ENCODE measurements around the gene EFCAB12. TPM values are rescaled to one million over a fixed set of nuclear protein-coding genes. Genes with fewer than 3 reads are reported as not detected.

Gene EFCAB12
- 0.06 TPM in 1 of 2 replicates, not detected in the other for total RNA-seq (2014; rRNA removed; shearing (Covaris generic))

DNA sequence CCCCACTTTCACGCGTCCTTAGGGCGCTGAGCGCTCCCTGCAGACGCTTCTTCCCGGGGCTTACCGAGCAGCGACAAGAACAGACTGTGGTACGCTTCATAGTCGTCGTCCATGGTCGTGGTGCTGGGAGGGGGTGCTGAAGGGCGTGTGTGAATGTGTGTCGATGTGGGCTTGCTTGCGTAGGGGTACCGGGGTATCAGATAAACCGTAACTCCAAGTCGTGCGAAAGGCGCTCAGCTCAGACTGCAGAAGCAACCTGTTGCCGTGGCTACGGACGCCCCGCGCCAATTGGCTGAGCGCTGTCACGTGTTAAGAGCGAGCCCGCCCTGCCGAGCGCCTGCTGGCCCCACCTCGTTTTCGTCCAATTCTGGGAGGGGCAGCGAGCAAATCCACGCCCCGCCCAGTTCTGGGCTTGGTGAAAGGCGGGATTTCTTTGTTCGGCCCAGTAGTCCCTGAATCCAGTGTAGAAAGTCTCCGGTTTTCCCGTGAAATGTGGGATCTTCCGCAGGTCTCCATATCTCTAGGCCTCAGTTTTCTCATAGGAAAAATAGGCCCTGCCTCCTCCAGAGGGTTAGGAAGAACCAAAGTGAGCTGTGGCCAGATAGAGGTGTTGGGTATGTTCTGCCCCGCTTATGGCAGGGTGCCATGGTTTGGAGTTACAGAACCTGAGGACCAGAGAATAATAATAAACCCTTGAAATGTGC, at the start of gene EFCAB12:
EFCAB12 (minus strand) TSS at position 261 of the 704 bp plus-strand sequence; CDS start at position 113, 148 bp downstream.
- peak; percentile 88 for DNase-seq (ENCODE audit: low spot score)

DNA sequence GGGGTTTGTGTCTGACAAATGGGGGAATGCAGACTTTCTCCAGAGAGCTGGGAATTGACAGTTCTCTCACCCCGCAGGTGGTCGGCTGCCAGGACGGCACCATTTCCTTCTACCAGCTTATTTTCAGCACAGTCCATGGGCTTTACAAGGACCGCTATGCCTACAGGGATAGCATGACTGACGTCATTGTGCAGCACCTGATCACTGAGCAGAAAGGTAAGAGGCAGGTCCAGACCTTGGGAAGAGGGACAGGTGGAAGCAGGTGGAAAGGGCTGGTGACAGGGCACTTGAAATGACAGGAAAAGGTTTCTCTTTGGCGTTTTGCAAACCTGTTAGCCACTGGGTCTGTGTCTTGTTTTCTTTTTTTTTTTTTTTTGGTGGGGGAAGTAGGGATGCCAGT, 48.1 kb upstream of the EFCAB12 start:
- DNase-seq (ENCODE audit: low spot score) = no peak

DNA sequence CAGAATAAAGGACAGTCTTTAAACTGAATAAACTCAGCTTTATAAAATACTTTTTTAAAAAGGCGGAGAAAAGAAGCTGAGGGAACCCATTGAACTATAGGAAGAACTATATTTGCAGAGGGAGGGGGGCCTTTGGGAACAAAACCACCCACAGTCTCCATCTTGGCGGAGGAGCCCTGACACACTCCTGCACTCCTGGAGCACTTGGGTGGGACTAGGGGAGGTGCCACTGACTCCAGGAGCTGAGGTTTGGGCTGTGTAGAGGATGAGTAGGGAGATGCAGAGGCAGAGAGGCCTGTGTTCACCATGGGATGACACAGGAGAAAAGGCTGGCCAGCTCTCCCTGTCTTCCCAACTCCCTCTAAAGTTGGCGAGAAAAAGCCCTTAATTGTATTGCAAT, 47.4 kb upstream of the EFCAB12 start:
- DNase-seq (ENCODE audit: low spot score) = no peak

DNA sequence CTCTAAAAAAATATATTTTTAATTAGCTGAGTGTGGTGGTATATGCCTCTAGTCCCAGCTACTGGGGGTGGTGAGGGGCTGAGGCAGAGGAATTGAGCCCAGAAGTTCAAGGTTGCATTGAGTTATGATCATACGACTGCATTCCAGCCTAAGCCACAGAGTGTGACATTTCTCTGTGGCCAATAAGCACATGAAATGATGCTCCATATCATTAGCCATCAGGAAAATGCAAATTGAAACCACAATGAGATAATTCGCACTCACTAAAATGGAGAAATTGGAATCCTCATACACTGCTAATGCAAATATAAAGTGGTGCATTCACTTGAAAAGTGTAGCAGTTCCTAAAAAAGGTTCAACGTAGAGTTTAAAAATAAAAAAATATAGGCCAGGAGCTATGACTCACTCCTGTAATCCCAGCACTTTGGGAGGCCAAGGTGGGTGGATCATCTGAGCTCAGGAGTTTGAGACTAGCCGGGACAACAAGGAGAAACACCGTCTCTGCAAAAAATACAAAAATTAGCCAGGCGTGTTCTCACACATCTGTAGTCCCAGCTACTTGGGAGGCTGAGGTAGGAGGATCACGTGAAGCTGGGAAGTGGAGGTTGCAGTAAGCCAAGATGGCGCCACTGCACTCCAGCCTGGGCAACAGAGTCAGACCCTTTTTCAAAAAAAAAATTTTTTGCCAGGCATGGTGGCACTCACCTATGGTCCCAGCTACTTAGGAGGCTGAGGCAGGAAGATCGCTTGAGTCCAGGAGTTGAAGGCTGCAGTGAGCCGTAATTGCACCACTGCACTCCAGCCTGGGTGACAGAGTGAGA, 46.8 kb upstream of the EFCAB12 start:
- no peak for DNase-seq (ENCODE audit: low spot score)

DNA sequence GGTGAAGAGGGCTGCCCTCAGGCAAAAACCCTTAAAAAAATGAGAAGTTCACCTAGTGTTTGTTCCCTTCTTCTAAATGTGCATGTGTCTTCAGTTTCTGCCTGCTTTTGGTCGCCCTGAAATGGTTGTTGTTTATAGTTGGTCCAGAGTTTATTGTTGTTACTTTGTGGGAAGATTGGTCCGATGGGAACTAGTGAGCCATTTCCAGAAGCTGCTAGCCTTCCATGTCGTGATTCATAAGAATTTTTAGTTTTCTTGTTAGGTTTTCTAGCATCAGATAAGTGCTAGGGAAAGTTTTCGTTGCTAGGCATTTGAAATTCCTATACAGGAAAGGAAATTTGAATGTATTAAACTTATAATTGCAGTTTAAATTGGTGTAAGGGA, 45.3 kb upstream of the EFCAB12 start:
- no peak for DNase-seq (ENCODE audit: low spot score)

DNA sequence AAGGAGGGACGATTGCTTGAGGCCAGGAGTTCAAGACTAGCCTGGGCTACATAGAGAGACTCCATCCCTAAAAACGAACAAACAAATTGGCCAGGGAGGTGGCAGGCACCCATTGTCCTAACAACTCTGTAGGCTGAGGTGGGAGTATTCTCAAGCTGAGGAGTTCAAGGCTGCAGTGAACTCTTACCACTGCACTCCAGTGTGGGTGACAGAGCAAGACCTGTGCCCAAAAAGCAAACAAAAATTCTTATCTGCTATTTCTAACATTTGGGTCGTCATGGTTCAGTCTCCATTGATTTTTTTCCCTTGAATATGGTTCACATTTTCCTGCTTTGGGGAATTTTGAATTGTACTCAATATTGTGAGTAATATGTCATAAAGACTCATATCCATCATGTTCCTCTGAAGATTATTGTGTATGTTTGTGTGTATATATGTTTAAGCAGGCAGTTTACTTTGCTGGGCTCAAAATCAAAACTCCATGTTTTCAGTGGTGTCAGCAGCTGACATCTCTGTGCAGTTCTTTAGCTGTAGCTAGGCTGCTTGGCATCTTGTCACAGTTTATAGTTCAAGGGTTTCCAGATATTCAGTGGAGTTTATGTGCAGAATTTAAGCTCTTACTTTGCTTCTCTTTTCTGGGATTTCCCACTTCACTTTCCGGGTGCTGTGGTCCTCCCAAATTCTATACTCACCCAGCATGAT, 44.8 kb upstream of the EFCAB12 start:
- no peak for DNase-seq (ENCODE audit: low spot score)

DNA sequence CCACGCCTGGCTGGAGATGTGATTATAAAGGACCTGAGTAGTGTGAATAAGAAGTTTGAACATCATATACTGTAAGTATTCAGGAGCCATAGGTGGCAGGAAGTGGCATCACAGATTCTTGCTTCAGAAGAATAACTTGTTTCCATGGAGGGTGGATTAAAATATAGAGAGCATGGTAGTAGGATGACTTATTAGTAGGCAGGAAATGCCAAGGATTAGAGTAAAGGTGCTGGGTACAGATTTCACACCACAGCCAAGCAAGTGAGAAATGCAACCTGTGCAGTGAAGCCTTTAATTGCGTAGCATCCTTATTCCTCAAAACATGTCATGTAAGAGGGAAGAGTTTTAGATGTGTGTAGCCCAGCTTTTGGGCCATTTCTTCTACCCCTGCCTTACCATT, 42.4 kb upstream of the EFCAB12 start:
- DNase-seq (ENCODE audit: low spot score) = no peak

DNA sequence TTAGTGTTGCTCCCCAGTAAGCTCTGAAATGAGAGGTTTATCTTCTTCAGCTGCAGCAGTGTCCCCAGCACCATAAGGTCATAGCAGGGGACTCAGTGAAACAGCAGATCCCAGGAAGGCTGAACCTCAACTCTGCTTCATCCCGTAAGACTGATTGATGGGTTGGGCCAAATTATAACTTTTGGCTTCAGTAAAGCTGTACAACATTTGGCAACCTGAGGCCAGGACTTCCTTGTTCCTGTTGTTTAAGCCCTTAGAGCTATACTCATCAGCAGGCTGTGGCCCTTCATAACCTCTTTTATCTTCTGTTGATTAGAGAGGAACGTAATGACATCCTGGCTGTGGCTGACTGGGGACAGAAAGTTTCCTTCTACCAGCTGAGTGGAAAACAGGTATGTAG, 40.6 kb upstream of the EFCAB12 start:
- DNase-seq (ENCODE audit: low spot score) = no peak

DNA sequence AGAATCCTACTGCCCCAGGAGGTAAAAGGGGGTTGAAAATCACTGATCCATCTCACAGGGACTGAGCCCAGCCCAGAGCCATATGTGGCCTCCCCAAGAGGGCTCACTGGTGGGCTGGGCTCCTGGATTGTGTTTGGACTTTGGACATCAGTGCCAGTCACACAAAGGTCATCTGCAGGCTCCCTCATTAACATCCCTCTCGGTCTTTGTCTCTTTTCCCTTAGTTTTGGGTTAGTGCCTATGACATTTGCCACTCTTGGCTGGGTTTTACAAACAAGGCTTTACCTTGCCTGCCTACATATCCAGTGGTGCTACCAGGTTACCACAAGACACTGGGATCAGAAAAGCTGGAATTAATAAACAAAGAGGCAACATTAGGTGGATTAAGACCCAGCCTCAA, 39.5 kb upstream of the EFCAB12 start:
- no peak for DNase-seq (ENCODE audit: low spot score)

DNA sequence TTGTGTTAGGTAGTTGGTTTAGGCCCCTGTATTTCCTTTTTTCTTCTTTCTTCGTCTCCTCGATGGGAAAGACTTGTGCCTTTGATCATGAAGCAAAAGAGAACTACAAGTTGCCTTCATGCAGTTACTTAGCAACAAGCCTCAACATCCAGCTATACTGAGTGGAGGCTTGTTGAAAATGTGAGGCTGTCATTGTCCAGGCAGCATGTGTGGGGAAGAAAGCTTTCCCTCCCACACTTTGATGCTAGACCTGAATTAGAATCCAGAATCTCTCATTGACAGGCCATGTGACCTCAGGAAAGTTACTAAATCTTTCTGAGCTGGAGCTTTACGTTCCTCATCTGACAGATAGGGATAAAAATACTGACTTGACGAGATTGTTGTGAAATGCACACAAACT, 35.3 kb upstream of the EFCAB12 start:
- DNase-seq (ENCODE audit: low spot score) = no peak

DNA sequence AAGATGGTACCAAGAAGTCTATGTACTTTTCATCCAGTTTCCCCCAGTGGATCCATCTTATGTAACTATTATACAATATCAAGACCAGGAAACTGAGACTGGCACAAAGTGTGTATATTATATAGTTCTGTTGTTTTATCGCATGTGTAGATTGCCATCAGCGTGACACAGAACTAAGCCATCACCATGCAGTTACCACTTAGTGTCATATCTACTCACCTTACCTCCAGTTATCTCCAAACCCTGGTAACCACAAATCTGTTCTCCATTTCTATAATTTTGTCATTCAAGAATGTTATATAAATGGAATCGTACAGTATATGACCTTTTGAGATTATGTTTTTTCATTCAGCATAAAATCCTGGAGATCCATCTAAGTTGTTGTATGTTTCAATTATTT, 34.7 kb upstream of the EFCAB12 start:
- DNase-seq (ENCODE audit: low spot score) = no peak

DNA sequence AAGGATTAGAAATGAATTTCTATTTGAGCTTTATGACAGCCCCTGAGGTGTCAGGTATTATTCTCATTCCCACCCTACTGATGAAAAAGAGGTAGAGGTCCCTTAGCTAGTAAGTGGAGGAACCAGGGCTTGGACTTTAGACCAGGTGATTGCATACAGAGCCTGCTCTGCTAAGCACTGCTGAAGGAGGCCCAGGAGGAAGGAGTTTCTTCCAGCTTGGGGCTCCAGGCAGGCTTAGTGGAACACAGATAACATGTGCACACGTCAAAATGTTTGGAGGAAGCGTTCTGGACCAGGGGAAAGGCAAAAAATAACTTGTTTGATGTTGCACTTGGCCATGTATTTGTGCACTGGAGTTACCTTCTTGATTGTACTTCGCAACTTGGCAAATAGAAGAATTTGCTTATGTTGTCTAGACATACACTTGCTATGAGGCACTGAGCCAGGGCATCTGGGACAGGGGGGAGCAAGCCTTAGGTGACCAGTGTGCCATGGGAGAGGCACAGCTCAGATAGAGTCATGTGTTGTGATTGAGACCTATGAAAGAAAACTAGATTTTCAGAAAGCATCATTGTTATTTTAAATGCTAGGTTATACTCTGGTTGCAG, 34.0 kb upstream of the EFCAB12 start:
- DNase-seq (ENCODE audit: low spot score) = no peak

DNA sequence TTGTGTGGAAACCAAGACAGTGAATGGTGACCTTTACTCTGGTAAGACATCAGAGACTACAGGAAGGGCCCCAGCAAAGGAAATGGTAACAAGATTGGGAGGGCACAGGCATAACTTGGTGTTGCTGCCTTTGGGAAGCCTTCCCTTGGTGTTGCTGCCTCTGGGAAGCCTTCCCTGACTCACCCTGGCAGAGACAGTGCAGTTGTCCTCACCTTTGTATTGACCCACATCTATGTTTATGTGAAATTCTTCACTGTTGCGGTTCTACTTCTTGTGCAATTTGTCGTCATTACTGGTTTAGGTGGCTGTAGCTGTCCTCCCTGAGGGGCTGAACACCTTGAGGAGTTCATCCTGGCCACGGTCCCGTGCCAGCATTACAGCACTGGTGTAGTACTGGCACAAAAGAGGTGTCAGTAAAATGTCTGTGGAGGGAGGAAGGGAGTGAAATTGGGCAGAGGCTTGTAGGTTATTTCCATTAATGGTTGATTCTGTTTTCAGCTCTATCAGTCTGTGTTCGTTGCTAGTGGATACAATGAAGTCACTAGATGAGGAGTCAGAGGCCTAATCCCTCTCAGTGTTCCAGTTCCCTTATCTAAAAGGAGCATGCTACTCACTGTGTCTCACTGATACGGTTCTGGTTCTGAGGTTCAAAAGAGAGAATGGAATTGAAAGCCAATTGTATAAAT, 33.2 kb upstream of the EFCAB12 start:
- DNase-seq (ENCODE audit: low spot score) = peak; percentile 61

DNA sequence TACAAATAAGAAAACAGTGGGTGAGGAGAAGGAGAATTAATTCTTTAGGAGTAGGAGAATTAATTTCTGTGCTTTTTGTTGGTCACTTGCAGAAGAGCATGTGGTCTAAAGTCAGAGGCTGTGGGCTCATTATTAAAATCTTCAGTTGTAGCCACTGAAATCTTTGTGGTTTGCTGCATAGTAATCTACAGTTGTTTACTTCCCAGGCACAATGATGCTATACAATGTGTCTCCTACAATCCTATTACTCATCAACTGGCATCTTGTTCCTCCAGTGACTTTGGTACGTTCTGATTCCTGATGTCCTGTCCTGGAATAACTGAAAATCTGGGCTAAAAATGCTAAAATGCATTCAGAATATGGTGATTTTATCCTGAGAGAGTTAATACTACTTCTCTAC, 32.6 kb upstream of the EFCAB12 start:
- peak; percentile 72 for DNase-seq (ENCODE audit: low spot score)

DNA sequence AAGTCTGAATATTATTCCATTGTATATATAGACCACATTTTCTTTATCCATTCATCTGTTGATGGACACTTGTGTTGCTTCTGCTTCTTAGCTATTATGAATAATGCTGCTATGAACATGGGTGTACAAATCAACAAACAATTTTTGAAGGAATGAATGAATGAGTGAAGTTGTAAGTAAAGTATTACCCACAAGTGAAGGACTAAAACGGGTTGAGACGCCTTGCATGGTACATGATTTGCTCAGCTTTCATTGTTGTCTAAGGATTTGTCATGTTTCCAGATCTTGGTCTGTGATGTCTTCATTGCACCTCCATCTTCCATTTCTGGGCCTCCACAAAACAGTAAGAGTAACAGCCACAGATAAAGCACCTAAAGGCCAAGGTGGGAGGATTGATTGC, 32.1 kb upstream of the EFCAB12 start:
- DNase-seq (ENCODE audit: low spot score) = no peak

DNA sequence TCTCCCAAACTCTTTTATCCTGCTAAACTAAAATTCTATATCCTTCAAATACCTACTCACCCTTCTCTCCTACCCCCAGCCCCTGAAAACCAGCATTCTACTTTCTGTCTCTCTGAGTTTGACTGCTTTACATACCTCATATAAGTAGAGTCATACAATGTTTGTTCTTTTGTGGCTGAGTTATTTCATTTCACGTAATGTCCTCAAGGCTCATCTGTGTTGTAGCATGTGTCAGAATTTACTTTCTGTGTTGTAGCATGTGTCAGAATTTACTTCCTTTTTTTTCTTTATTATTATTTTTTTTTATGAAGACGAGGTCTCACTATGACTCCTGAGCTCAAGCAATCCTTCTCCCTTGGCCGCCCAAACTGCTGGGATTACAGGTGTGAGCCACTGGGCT, 31.7 kb upstream of the EFCAB12 start:
- DNase-seq (ENCODE audit: low spot score) = no peak

DNA sequence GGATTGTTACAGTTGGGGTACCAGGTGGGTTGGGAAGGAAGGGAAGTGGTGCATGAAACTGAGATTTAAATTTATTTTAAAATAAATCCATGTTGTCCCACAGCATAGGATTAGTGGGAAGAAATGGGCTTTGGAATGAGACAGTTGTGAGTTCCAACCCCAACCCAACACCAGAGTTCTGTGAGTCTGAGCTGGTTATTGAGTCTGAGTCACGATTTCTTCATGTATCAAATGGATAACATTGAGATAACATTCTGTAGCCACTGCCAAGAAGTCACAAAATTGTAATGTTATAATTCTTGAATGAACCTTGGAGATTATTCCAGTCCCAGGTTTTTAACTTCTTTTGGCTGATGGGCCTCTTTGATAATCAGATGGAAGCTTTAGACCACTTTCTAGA, 25.3 kb upstream of the EFCAB12 start:
- DNase-seq (ENCODE audit: low spot score) = no peak

DNA sequence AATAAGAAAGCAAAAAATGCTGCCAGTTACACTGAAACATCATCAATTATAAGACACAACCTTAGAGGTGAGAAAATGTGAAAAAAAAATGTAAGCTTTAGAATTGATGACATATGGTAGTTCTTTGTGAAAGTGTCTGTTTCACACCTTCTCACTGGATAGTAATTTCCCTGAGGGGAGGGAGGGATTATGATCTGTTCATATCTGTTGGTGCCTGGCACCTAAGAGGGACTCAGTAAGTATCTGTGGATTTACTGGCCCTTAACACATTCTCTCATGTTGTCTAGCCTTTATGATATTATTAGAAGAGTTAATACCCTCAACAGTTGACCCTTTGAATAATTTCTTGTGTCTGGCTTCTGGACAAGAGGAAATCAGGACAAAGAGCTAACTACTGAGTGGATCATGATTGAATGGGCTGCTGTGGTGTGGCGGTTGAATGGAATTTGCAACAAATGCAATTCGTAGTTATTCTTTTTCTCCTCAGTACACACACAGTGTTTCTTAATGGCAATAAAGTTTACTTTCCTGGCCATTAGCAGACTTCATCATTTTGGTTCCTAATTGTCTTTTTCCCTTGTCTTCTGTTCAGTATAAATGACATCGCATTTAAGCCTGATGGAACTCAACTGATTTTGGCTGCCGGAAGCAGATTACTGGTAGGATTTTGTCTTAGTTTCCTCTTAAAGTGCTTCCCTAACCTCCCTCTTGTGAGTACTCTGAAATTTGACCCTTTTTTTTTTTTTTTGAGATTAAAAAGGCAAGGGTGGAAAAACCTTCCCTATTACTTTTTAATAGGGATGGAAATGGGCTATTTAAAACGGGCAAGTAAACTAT, 21.1 kb upstream of the EFCAB12 start:
- no peak for DNase-seq (ENCODE audit: low spot score)

DNA sequence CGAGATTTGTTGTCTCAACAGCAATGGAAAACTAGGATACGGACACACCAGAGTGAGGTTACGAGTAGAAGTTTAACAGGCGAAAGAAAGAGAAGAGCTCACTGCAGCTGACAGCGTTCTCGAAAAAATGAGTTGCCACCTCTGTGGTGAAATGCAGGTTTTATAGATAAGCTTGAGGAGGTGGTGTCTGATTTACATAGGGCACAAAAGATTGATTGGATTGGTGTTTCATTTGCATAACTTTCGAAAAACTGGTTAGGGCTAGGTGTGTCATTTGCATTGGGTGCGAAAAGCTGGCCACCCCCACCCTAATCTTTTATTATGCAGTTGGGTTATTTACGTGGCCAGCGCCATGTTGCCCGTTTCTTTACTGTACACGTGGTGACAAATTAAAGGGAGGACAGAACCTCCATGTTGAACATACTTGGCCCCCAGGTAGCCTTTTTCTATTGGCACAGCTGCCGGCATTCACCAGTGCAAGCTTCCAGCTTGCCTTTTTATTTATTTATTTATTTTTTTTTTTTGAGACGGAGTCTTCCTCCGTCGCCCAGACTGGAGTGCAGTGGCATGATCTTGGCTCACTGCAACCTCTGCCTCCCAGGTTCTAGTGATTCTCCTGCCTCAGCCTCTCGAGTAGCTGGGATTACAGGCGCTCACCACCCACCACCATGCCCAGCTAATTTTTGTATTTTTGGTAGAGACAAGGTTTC, 19.9 kb upstream of the EFCAB12 start:
- no peak for DNase-seq (ENCODE audit: low spot score)

DNA sequence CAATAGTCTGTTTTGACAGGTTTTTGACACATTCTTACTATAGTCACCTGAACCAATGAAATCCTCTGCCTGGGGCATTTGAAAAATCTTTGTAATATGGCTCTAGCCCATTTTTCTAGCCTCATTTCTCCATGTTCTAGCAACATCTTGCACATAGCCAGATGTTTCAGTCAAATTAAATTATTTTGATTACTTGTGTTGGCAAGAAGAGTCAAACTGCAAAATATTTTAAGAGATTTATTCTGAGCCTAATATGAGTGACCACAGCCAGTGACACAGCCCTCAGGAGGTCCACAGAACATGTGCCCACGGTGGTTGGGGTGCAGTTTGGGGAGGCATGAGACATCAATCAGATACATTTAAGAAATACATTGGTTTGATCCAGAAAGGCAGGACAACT, 18.5 kb upstream of the EFCAB12 start:
- DNase-seq (ENCODE audit: low spot score) = no peak
